ENCODE measurements around the gene COL12A1.

GRCh38 chr6:75246386-75246785, 40.5 kb upstream of the COL12A1 start:
- no peak for TF ChIP-seq CTCF (conservative IDR thresholded peaks at IDR 0.05)
- TF ChIP-seq EZH2 (IDR thresholded peaks at IDR 0.05; ENCODE audit: low read depth), result no peak
